ENCODE data around the gene DCP1B.

The DCP1B gene

GRCh38 chr12:1919763-1920162 is 84.5 kb downstream of the DCP1B start:
- no peaks in the 10 kb centered on the region for H3K79me2 ChIP-seq (ENCODE audit: insufficient read depth, low read depth)
- no peaks in the 10 kb centered on the region for H4K20me1 ChIP-seq (ENCODE audit: insufficient read depth)
- H3K4me2 ChIP-seq: no peak overlapping the region
- no peak overlapping the region for H2AFZ ChIP-seq (ENCODE audit: low read depth)
- TF ChIP-seq CTCF (conservative IDR thresholded peaks at IDR 0.05; ENCODE audit: low read depth, low read length): no peak
- no peak overlapping the region for H3K4me3 ChIP-seq (IDR thresholded peaks at IDR 0.05; ENCODE audit: insufficient read depth, low read depth, low read length)
- H3K9ac ChIP-seq: no peak overlapping the region
- no peaks in the 10 kb centered on the region for H3K36me3 ChIP-seq (ENCODE audit: insufficient read depth)
- no peaks in the 10 kb centered on the region for H3K4me1 ChIP-seq (ENCODE audit: low read depth, poor library complexity, severe bottlenecking)
- no peaks in the 10 kb centered on the region; the same call in 1 of the 2 replicates for H3K27me3 ChIP-seq (ENCODE audit: insufficient read depth, low read depth)
- H3K27ac ChIP-seq: no peak overlapping the region

- Histone ChIP-seq H3K79me2 (ENCODE audit: insufficient read depth, low read depth) (no peaks in the 10 kb centered on the region), H2AFZ (ENCODE audit: low read depth) (no peak overlapping the region), H3K4me1 (ENCODE audit: low read depth, poor library complexity, severe bottlenecking) (no peaks in the 10 kb centered on the region), H3K27me3 (ENCODE audit: insufficient read depth, low read depth) (no peaks in the 10 kb centered on the region; the same call in 1 of the 2 replicates), H3K4me2 (no peak overlapping the region), H3K9ac (no peak overlapping the region), H3K27ac (no peak overlapping the region), H3K4me3 (IDR thresholded peaks at IDR 0.05; ENCODE audit: insufficient read depth, low read depth, low read length) (no peak overlapping the region), H4K20me1 (ENCODE audit: insufficient read depth) (no peaks in the 10 kb centered on the region), H3K36me3 (ENCODE audit: insufficient read depth) (no peaks in the 10 kb centered on the region)
- no peak for TF ChIP-seq CTCF (conservative IDR thresholded peaks at IDR 0.05; ENCODE audit: low read depth, low read length)
These were observed 85.0 kb downstream of the DCP1B start for GRCh38 chr12:1919284-1919683.

GRCh38 chr12:1918884-1919236 is 85.4 kb downstream of the DCP1B start:
- Histone ChIP-seq H3K4me2 (no peak overlapping the region), H3K36me3 (ENCODE audit: insufficient read depth) (no peaks in the 10 kb centered on the region), H4K20me1 (ENCODE audit: insufficient read depth) (no peaks in the 10 kb centered on the region), H3K79me2 (ENCODE audit: insufficient read depth, low read depth) (no peaks in the 10 kb centered on the region), H3K9ac (no peak overlapping the region), H3K27me3 (ENCODE audit: insufficient read depth, low read depth) (no peaks in the 10 kb centered on the region; the same call in 1 of the 2 replicates), H2AFZ (ENCODE audit: low read depth) (no peak overlapping the region), H3K4me1 (ENCODE audit: low read depth, poor library complexity, severe bottlenecking) (no peaks in the 10 kb centered on the region), H3K4me3 (IDR thresholded peaks at IDR 0.05; ENCODE audit: insufficient read depth, low read depth, low read length) (no peak overlapping the region), H3K27ac (no peak overlapping the region)
- no peak for TF ChIP-seq CTCF (conservative IDR thresholded peaks at IDR 0.05; ENCODE audit: low read depth, low read length)

- Histone ChIP-seq H3K27ac (no peak within 1 kb of the TSS), H4K20me1 (ENCODE audit: insufficient read depth) (no peaks in the 10 kb centered on the region), H3K27me3 (ENCODE audit: insufficient read depth, low read depth) (no peaks in the 10 kb centered on the region; the same call in 1 of the 2 replicates), H3K79me2 (ENCODE audit: insufficient read depth, low read depth) (no peaks in the 10 kb centered on the region), H3K9ac (no peak within 1 kb of the TSS), H3K4me2 (no peak within 1 kb of the TSS), H3K4me3 (IDR thresholded peaks at IDR 0.05; ENCODE audit: insufficient read depth, low read depth, low read length) (no peak within 1 kb of the TSS), H3K36me3 (ENCODE audit: insufficient read depth) (no peaks in the 10 kb centered on the region), H2AFZ (ENCODE audit: low read depth) (no peak within 1 kb of the TSS), H3K4me1 (ENCODE audit: low read depth, poor library complexity, severe bottlenecking) (no peaks in the 10 kb centered on the region)
- no peak for TF ChIP-seq CTCF (conservative IDR thresholded peaks at IDR 0.05; ENCODE audit: low read depth, low read length)
These were observed 86.0 kb downstream of the DCP1B start, which contains the start of gene CACNA2D4 for GRCh38 chr12:1918081-1918883. CACNA2D4 (minus strand) TSS chr12:1918652; CDS start chr12:1918473, 179 bp downstream.
